ENCODE results near the gene IFI16. TPM values are rescaled to one million over a fixed set of nuclear protein-coding genes. Genes with fewer than 3 reads are reported as not detected.

The IFI16 gene
- total RNA-seq, 1 donor from 2014 or later, result 160 TPM

DNA sequence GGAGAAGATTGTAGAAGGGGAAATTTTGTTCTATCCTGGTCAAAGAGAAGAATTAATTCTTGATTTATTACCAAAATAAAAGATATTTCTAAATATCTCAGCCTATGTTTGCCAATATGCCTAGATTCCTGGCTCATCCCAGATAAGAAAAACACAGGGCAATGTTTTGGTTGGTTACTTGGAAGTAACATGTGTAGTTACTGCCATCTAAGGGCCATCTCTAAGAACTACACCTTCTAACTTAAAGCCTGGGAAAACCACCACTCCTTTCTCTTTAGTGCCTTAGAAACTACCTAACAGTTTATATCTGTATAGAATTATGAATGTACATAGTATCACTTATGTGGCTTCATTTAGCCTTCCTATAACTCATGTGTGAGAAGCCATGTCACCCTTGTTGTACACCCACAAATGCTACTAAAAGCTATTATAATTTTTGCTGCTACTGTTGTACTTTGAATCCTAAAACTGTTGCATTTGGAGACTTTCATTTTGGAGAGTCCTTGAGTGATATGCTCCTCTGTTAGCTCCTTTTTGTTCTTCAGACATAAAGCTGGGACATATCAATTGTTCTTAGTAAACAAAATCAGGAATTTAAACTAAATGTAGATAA lies 62.4 kb downstream of the IFI16 start:
- Mint-ChIP-seq H3K4me3 (peak overlapping the region; percentile 52), H3K27me3 (no peaks in the 10 kb centered on the region), H3K9me3 (no peaks in the 10 kb centered on the region), H3K4me1 (peaks cover 78% of the 10 kb centered on the region), H3K36me3 (ENCODE audit: low read depth) (peaks cover 30% of the 10 kb centered on the region), H3K27ac (peak overlapping the region; percentile 98)
- no peak for ATAC-seq (ENCODE audit: low read depth)
- intact Hi-C loops (cut with micrococcal nuclease), result loop anchor here (1.0 to 10.0 kb wide), 9 partner anchors 17 to 1347 kb away; partner anchors contain the start of gene KIRREL1
- CTCF ChIA-PET, result interaction anchor here (0.6 to 6.8 kb wide), 28 partner anchors 10 to 947 kb away, joined by 3 to 124 read pairs (median 4); partner anchors contain the start of gene CD1B
- TF ChIP-seq, protein P1, sequence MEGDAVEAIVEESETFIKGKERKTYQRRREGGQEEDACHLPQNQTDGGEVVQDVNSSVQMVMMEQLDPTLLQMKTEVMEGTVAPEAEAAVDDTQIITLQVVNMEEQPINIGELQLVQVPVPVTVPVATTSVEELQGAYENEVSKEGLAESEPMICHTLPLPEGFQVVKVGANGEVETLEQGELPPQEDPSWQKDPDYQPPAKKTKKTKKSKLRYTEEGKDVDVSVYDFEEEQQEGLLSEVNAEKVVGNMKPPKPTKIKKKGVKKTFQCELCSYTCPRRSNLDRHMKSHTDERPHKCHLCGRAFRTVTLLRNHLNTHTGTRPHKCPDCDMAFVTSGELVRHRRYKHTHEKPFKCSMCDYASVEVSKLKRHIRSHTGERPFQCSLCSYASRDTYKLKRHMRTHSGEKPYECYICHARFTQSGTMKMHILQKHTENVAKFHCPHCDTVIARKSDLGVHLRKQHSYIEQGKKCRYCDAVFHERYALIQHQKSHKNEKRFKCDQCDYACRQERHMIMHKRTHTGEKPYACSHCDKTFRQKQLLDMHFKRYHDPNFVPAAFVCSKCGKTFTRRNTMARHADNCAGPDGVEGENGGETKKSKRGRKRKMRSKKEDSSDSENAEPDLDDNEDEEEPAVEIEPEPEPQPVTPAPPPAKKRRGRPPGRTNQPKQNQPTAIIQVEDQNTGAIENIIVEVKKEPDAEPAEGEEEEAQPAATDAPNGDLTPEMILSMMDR (IDR thresholded peaks at IDR 0.05), result peak; percentile 51
- no peak for DNase-seq
- POLR2A ChIA-PET, result interaction anchor here (1.0 to 2.3 kb wide), 5 partner anchors 16 to 787 kb away, joined by 4 to 10 read pairs (median 5); partner anchors contain the start of gene IFI16

DNA sequence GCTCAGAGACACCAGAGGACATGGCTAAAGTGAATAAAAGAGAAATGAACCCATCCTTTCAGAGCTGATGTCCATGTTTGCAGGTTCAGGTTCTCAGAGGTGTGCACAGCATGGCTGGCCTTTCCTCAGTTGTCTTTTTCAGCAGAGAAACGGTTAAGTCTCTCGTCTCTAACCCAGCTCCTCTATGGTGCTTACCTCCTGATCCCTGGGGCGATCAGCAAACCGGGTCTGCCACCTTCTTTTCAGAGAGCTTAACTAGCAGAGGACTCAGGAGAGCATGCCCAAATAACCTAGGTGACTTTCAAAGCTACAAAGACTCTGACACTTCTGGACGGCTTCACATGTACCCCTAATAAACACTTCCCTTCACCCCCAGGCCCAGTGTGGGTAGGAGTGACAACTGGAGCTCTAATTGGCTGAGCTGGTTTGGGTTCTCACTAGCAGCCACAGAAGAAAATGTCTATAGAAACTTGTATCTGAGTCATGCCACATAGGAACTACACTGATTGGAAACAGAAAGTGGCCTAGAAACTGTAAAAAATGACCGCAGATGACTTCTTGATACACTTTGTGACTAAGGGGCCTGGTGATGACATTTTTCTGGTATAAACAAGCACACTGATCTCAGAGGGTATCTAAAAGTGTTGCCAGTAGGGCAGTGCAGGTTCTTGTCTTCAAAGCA lies 66.9 kb downstream of the IFI16 start, which contains the start of gene AIM2:
Gene AIM2, minus strand, starts transcription at position 329 of the 682 bp plus-strand sequence. CDS start 3,267 bp downstream, outside the sequence.
- Mint-ChIP-seq H3K27ac (peak within 1 kb of the TSS; percentile 94), H3K4me3 (peak within 1 kb of the TSS; percentile 89), H3K9me3 (no peaks in the 10 kb centered on the region), H3K36me3 (ENCODE audit: low read depth) (peaks cover 19% of the 10 kb centered on the region), H3K4me1 (peaks cover 47% of the 10 kb centered on the region), H3K27me3 (no peaks in the 10 kb centered on the region)
- intact Hi-C loops (cut with micrococcal nuclease), result loop anchor here (1.0 to 10.0 kb wide), 6 partner anchors 8 to 1352 kb away; partner anchors contain the start of genes KIRREL1 and MNDA
- ATAC-seq (ENCODE audit: low read depth), result peak; percentile 79
- CTCF ChIA-PET, result interaction anchor here (0.7 to 2.3 kb wide), 11 partner anchors 8 to 873 kb away, joined by 3 to 17 read pairs (median 5); no protein-coding TSS in a partner anchor
- TF ChIP-seq, protein P1 (IDR thresholded peaks at IDR 0.05), result no peak
- POLR2A ChIA-PET, result interaction anchor here (1.0 to 3.8 kb wide), 16 partner anchors 9 to 896 kb away, joined by 3 to 92 read pairs (median 6); partner anchors contain the start of genes CD1D, IFI16, MNDA and TAGLN2
- DNase-seq, result no peak

DNA sequence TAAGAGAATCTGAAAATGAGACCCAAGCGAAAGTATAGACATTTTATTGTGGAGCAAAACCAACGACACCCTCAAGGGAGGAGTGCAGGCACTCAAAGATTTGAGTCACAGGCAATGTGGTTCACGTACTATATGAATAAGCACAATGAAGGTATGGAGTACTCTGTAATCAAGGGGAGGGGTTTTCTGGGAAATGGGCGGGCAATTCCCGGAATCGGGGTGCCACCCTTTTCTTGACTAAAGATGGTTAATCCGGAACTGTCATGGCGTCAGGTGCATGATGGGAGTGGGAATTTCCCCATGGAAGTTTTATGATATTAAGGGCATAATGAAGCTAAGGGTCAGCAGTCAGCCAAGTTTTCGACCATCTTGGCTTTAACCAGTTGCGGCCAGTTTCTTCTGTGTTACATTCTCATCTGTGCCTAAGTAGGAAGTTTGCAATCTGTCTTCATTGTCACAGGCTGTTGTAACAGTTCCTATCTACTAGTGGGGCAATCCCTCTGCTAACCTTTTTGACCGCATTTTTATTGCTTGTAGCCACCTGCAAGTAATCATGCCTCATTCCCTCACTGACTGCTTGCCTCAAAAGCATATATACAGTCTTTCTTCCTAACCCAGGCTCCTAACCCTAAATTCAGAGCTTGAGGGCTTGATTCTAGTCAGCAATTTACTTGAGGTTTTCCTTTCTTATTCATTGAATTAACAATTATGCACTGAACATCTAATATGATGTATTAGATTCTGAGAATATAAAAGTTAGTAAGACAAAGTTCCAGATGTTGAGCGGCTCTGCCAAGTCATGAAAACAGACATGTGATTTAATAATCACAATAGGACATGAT lies 67.6 kb downstream of the IFI16 start:
- H3K4me3 Mint-ChIP-seq, result peak overlapping the region; percentile 89
- POLR2A ChIA-PET, result interaction anchor here (0.6 to 3.8 kb wide), 15 partner anchors 9 to 896 kb away, joined by 3 to 92 read pairs (median 7); partner anchors contain the start of genes CD1D, IFI16 and MNDA
- intact Hi-C loops (cut with micrococcal nuclease), result loop anchor here (1.0 to 10.0 kb wide), 6 partner anchors 9 to 1353 kb away; partner anchors contain the start of genes KIRREL1 and MNDA

DNA sequence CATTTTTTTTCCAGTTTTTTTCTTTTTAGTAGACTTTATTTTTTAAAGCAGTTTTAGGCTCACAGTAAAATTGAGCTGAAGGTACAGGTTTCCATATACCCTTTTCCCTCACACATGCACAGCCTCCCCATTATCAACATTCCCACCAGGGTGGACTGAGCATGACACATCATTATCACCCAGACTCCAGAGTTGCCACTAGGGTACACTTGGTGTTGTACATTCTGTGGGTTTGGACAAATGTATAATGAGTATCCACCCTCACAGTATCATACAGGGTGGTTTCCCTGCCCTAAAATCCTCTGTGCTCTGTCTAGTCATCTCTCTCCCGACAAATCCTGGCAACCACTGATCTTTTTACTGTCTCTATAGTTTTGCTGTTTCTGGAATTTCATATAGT lies 69.8 kb downstream of the IFI16 start:
- Mint-ChIP-seq H3K36me3 (ENCODE audit: low read depth) (peaks cover 2% of the 10 kb centered on the region), H3K27me3 (no peaks in the 10 kb centered on the region), H3K9me3 (no peaks in the 10 kb centered on the region), H3K27ac (no peak overlapping the region), H3K4me1 (peaks cover 22% of the 10 kb centered on the region), H3K4me3 (no peak overlapping the region)
- intact Hi-C loops (cut with micrococcal nuclease), result loop anchor here (10.0 kb wide), 2 partner anchors 1085 to 1355 kb away; partner anchors contain the start of gene KIRREL1
- TF ChIP-seq, protein P1 (IDR thresholded peaks at IDR 0.05), result no peak
- ChIA-PET POLR2A (no interaction called here), CTCF (interaction anchor here (1.4 kb wide), 1 partner anchor 9 kb away, joined by 3 read pairs; no protein-coding TSS in a partner anchor)
- DNase-seq (no peak), ATAC-seq (ENCODE audit: low read depth) (no peak)

More for the DNA sequence above, 67.6 kb downstream of the IFI16 start:
- TF ChIP-seq, protein P1 (IDR thresholded peaks at IDR 0.05), result no peak
- no peaks in the 10 kb centered on the region for H3K9me3 Mint-ChIP-seq
- peak overlapping the region; percentile 94 for H3K27ac Mint-ChIP-seq
- CTCF ChIA-PET, result interaction anchor here (0.7 to 2.3 kb wide), 9 partner anchors 9 to 747 kb away, joined by 3 to 17 read pairs (median 4); no protein-coding TSS in a partner anchor
- DNase-seq (peak; percentile 71), ATAC-seq (ENCODE audit: low read depth) (peak; percentile 73)
- H3K4me1 Mint-ChIP-seq, result peaks cover 40% of the 10 kb centered on the region
- H3K36me3 Mint-ChIP-seq (ENCODE audit: low read depth), result peaks cover 12% of the 10 kb centered on the region
- no peaks in the 10 kb centered on the region for H3K27me3 Mint-ChIP-seq

Data from activated B cell treated with CpG ODN at 0.5 μM for 24 hours (primary cell).